ENCODE measurements around the gene HSF2BP.

The HSF2BP gene

DNA sequence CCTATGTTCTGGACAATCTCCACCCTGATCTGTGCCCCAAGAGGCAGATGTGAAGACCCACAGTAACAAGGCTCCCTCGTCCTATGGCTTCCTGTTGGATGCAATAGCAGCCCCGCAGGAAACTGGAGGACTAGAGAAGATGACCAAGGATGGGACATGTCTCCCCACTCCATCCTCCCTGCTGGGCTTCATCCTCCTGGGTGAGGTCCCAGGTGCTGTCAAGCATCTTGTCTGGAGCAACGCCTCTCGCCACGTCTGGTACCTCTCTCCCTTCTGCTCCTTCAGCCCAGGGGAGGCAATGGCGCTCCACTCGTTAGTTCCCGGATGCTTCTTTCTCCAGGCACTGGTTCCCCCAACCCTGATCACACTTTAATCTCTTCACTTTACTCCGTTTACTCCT, 11.1 kb downstream of the HSF2BP start:
- no peak for DNase-seq

DNA sequence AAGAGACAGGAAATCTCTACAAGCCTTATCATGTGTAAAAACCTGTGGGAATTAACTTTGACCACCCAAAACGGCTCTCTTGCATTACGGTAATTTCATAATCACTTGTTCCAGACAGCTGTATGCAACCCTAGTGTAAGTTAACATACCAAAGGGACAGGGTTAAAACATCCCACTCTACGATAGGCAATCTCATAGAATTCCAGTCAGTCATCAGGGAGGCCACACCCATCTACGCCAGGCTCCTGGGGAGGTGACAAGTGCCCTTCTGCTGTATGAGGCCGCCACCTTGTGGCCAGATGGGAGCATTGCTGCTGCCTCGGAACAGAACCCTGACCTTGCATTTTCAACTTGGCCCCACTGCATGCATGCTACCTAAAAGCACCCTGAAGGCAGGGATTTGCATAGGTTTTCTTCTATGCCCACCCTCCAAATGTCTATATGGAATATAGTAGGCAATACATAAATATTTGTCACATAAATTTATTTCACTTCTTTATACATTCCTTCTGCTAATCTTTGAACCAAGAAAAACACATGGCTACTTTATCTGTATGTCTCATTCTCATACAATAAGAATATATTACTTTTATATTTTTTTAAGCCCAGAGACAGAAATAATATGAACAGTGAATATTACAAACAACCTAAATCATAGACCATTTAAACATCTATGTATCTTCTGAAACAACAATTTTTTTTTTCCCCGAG, 12.6 kb downstream of the HSF2BP start:
- DNase-seq = peak; percentile 79

DNA sequence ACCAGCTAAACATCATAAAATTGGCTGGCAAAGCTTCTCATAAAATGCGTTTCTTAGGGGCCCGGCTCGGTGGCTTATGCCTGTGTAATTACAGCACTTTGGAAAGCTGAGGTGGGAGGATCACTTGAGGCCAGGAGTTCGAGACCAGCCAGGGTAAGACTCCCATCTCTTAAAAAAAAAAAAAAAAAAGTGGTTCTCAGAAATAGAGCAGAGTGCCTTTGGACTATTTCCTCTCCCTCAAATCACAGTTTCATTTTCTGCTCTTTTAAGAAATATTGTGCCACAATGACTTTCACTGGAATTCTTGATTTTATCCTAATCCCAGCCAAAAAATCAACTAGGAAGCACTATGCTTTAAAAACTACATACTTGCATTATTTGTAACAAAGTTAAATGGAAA, 13.3 kb downstream of the HSF2BP start:
- no peak for DNase-seq

DNA sequence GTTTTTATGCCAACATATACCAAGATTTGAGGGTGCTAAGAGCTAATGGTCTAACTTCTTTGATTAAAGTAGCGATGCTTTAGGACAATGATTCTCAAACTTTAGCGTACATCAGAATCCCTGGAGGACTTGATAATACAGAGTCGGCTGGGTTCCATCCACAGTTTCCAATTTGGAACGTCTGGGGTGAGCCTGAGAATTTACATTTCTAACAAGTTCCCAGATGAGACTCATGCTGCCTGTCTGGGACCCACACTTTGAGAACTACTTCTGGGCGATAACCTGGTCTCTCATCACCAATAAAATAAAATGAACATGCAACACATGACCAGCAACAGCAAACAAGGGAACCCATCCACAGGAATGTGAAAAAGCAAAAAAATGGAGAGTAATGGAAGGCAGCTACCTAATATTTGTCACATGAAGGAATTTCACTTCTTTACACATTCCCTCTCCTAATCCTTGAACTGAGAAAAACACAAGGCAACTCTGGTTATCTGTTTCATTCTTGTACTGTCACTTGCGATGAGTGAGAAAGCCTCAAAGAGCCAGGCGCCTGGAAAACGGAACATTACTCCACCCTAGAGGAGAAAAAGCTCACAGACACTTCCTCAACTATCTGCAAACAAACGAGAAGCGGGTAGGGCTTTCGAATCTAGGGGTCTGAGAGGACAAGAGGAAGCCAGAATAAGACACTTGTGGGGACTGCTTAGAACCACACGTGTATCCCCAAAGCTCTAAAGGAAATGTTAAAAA, 14.0 kb downstream of the HSF2BP start:
- peak; percentile 71 for DNase-seq

DNA sequence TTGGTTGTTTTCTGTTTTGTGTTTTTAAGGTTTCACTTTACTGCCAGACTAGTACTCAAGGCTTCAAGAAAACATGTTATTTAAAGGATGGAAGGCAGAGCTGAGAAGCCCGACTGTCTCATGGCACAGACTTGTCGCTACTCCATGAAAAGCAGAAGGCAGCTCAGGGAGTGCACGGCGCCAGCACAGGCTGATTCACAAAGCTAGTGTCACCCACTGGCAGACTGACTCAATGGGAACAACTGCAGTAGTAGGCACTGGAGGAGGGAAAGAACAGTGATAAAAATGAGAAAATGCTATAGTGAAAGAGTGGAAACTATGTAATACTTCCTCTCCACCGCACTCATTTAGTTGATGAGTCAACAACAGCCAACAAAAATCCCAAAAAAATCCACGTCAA, 14.7 kb downstream of the HSF2BP start:
- no peak for DNase-seq

DNA sequence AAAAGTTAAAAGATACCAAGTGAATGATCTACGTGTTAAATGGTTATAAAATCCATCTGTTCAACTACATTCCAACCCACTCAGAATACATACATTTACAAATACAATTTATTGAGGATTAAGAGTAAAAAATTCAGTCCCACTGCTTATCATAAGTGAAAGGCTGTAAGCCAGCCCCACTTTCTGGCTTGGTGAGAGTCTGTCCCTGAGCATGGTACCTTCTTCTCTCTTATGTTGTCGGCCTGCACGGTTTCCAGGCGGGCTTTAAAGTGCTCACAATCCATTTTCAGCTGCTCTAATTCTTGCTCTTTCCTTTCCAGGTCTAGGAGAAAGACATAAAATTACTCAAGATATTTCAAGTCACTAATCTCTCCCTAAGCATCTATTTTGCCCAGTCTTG, 15.2 kb downstream of the HSF2BP start:
- no peak for DNase-seq

DNA sequence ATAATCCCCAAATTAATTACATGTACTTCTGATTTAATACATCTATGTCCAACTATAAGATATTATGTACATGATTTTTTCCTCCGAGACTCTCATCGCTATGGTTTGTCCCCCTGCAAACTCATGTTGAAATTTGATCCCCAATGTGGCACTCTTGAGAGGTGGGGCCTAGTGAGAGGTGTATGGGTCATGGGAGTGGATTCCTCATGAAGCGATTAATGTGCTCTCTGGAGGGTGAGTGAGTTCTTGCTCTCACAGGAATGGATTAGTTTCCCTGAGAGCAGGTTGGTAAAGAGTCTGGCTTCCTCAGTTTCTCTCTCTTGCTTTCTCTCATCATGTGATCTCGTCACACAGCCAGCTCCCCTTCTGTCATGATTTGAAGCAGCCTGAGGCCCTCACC, 16.1 kb downstream of the HSF2BP start:
- DNase-seq = no peak

DNA sequence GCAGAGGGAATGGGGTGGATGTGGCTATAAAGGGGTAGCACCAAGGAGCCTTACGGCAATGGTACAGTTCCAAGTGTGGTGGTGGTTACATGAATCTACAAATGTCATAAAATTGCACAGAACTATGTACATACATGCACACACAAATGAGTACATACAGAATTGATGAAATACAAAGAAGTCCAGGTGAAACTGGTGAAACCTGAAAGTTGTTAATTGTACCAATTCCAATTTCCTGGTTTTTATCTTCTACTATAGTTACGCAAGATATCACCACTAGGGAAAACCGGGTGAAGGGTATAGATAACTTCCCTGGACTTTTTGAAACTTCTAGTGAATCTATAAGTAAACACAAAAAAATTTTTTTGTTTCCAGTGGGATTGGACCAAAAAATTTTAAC, 18.9 kb downstream of the HSF2BP start:
- no peak for DNase-seq

DNA sequence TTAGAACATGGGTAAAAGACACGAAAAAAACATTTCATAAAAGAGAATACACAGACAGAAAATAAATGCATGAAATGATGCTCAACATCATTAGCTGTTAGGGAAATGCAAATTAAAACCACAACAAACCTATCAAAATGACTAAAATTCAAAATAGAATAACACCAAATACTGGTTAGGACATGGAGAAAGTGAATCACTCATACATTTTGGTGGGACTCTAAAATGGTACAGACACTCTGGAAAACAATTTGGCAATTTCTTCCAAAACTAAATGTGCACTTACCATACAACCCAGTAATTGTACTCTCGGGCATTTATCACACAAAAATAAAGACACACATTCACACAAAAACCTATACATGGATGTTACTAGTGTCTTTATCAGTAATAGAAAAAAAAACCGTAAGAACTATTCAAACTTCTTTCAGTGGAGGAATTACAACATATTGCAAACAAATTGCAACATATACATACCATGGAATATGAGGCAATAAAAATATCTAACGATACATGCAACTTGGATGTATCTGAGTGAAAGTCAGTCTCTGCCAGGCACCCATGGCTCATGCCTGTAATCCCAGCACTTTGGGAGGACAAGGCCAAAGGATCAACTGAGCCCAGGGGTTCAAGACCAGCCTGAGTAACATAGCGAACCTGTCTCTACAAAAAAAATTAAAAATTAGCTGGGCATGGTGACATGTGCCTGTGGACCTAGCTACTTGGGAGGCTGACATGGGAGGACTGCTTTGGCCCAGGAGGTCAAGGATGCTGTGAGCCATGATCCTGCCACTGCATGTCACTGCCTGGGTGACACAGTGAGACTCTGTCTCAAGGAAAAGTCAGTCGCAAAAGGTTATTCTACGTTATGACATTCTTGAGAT, 19.6 kb downstream of the HSF2BP start:
- no peak for DNase-seq

DNA sequence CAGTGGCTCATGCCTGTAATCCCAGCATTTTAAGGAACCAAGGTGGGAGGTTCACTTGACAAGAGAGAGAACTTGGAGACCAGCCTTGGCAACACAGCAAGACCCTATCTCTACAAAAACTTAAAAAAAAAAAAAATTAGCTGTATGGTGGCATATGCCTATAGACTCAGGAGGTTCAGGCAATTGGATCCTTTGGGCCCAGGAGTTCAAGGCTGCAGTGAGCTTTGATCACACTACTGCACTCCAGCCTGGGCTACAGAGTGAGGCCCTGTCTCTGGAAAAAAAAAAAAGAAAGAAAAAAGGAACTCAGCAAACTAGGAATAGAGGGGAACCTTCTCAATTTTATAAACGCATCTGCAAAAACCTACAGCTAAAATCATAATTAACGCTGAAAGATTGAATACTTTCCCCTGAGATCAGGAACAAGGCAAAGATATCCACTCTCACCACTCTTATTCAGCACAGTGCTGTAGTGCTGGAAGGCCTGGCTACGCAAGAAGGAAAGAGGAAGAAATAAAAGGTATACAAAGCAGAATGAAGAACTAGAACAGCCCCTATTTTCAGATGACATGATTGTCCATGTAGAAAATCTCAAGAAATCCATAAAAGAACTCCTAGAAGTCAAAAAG, 21.6 kb downstream of the HSF2BP start:
- no peak for DNase-seq

DNA sequence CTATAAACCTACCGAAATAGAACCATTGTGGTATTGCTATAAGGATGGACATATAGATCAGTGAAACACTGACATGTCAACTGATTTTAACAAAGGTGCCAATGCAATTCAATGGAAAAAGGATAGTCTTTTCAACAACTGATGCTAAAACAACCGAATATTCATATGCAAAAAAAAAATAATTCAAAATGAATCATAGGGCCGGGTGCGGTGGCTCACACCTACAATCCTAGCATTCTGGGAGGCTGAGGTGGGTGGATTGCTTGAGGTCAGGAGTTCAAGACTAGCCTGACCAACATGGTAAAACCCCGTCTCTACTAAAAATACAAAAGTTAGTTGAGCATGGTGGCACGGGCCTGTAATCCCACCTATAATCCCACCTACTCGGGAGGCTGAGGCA, 23.9 kb downstream of the HSF2BP start:
- no peak for DNase-seq

DNA sequence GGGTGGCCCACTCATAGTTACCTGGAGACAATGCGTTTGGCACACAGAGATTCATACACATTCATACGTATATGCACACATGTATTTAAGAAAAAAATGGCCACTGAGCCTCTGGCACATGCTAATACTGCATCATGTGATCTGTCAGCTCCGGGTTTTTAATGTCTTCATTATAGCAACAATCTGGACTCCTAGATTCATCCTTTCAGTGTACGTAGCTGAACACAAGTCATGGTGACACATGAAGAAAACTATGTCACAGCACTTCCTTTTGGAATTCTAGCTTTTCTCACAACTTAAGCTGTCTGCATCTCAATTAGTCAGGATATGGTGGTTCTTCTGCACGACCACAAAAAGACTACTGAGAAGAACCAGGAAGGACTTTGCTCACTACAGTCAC, 24.7 kb downstream of the HSF2BP start:
- no peak for DNase-seq

DNA sequence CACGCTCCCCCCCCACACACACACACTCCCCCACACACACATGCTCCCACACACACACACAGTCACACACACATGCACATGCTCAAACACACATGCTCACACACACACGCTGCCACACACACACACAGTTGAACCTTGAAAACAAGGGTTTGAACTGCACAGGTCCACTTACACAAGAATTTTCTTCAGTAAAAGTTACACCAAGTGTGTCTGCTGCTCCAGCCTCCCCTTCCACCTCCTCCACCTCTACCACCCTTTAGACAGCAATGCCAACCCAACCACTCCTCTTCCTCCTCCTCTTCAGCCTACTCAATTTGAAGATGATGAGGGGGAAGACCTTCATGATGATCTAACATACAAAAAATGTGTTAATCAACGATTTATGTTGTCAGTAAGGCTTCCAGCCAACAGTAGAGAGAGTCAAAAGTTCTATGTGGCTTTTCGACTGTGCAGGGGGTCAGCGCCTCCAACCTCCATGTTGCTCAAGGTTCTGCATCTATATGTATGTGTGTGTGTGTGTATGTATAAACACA, 26.8 kb downstream of the HSF2BP start:
- DNase-seq = no peak

DNA sequence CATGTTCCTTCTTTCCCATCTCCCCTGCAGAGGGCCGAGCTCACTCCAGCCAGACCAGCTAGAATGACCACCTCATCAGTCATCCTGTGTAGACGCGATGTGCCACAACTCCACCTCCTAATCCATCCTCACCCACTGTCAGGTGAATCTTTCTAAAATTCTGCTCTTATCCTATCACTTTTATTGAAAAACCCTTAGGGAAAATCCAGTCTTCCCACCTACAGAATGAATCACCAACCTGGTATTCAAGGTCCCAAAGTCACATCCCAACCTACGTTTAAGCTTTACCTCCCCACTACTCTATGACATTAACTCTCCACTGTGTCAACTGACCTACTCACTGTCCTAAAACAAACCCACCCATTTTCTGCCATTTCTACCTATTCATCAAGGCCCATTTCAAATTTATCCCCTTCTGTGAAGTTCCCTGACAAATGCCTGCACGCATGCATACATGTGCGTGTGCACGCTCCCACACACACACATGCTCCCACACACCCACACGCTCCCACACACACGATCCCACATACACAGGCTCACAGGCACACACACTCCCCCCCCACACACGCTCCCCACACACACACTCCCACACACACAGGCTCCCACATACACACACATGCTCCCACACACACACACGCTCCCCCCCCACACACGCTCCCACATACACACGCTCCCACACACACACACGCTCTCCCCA, 27.7 kb downstream of the HSF2BP start:
- no peak for DNase-seq

DNA sequence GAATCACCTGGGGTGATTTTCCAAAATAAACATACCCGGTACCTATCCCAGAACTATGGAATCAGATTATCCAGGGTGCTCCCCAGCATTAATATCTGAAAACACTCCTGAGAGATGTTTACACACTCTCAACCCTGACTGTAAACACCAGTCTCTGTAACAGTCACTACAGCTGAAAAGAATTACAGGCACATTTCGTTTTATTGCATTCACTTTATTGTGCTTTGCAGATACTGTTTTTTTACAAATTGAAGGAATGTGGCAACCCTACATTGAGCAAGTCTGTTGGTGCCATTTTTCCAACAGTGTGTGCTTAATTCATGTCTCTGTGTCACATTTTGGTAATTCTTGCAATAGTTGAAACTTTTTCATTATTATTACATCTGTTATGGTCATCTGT, 31.8 kb downstream of the HSF2BP start:
- DNase-seq = no peak

DNA sequence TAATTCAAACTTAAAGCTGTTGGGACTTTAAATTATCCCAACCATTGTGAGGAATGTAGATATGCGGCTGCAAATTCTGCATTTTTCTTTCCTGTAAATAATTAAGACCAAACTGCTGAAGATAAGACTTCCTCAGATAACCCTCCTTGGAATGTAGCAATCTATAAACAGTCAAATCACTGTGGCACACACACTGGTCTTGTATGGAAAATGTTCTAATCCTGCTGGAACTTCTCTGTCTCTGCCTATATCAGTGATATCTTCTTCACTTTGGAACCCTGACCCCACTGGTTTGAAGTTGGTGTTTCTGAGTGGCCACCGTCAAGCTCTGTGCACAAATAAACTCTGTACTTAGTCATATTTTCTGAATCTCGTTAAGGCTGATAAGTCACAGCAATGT, 32.9 kb downstream of the HSF2BP start:
- DNase-seq = no peak

DNA sequence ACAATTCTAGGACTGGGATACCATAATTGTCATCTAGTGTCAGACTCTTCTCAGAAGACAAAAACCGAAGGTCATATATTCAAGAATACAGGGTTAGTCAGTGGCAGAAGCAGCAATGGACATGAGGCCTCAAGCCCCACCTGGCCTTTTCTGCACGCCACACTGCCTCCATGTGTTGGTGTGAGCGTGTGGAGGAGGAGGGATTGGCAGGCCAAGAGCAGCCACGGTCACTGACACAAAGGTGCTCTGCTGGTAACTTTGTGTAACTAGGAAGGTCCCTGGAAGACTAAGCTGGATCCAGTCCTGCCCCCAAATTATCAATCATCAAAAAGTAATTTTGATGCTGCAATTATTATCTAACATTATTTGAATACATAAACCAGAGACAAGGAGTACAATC, 34.9 kb downstream of the HSF2BP start:
- DNase-seq = no peak

DNA sequence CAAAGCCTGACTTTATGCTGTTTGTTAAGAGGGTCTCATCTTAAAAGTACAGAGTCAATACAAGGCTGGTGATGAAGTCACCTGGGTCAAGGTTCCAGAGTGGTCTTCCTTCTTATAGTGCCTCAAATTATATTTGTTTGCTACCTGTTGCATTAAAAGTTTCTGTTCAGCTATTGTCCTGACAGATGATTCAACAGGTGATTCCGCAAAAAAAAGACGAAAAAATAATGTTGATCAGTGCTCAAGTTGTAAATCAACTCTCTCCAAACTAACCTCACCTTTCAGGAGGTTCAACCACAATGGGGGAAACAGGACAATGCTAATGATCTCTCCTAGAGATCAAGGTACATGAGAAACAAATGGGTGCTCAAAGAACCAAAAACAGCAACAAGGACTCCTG, 35.7 kb downstream of the HSF2BP start:
- no peak for DNase-seq

DNA sequence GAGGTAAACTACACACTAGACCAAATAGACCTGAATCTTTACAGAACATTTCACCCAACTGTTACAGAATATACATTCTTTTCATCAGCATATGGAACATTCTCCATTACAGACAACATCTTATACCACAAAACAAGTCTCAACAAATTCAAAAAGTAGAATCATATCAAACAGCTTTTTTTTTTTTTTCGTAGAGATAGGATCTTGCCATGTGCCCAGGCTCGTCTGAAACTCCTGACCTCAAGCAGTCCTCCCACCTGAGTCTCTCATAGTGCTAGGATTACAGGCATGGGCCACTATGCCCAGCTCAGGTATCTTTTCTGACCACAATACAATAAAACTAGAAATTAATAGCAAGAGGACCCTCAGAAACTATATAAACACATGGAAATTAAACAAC, 36.5 kb downstream of the HSF2BP start:
- DNase-seq = no peak

DNA sequence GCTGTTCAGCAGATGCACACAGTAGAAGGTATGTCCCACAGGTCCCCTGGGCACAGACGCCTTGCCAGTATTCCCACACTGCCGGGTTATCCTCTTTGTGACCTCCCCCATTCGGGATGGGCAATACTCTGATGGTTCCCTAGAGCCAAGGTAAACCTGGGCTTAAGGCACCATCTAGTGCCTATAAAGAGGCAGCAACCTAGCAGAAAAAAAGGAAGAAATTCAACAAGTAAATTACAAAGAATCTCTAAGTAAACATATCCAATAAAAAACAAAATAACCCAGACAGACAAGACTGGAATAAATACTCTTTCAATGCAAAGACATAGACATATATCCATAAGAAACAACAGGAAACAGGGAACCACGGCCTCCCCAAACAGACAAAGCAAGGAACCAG, 39.4 kb downstream of the HSF2BP start:
- DNase-seq = no peak

DNA sequence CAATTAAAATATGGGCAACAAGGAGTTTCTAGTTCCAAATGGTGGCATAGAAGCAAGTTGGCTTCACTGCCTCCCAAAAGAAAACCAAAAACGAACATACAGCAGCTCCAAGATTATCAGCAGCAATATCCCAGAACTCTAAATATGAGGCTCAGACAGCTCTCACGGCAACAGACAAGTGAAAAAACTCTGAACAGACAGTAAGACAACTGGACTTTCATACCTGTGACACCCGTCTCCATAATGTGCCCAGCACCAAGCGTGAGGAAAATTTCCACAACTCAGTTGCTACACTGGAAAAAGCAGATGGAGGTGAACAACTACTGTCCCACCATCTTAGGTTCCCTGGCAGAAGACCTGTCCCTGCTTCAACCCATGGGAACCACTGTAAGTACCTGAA, 39.9 kb downstream of the HSF2BP start:
- no peak for DNase-seq

DNA sequence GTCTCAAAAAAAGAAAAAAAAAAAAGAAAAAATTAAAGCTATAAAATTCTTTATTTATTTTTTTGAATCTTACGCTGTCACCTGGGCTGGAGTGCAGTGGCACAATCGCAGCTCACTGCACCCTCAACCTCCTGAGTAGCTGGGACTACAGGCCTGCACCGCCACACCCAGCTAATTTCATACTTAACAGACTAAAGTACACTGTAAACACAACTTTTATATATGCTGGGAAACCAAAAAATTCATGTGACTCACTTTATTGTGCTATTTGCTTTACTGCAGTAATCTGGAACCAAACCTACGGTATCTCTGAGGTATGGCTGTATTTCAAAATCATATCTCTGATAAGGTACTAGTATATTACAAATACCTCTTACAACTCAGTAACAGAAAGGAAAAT, 40.3 kb downstream of the HSF2BP start:
- no peak for DNase-seq

Measured in GF-D8 (cell line).